Measurements from ENCODE around the gene GREB1L.

- TF ChIP-seq, protein P1, sequence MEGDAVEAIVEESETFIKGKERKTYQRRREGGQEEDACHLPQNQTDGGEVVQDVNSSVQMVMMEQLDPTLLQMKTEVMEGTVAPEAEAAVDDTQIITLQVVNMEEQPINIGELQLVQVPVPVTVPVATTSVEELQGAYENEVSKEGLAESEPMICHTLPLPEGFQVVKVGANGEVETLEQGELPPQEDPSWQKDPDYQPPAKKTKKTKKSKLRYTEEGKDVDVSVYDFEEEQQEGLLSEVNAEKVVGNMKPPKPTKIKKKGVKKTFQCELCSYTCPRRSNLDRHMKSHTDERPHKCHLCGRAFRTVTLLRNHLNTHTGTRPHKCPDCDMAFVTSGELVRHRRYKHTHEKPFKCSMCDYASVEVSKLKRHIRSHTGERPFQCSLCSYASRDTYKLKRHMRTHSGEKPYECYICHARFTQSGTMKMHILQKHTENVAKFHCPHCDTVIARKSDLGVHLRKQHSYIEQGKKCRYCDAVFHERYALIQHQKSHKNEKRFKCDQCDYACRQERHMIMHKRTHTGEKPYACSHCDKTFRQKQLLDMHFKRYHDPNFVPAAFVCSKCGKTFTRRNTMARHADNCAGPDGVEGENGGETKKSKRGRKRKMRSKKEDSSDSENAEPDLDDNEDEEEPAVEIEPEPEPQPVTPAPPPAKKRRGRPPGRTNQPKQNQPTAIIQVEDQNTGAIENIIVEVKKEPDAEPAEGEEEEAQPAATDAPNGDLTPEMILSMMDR (IDR thresholded peaks at IDR 0.05), result no peak
- no peak for TF ChIP-seq POLR2A (IDR thresholded peaks at IDR 0.05)
Measured at GRCh38 chr18:21273568-21273967, 31.5 kb downstream of the GREB1L start.
